ENCODE results near the gene RYR1.

DNA sequence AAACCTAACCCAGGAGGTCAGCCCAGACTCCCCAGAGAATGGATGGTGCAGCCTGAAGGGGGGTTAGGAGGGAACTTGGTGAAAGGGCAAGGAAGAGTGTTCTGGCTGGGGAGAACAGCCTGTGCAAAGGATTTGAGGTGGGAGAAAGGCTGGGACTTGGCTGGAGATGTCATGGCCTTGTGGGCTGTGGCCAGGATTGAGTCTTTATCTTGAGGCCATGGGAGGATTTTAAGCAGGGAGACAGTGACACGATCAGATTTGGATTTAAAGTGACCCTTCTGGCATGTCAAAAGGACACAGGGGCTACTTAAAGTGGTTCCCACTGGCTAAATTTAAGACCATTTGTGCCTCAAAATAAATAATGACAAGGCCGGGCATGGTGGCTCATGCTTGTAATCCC, 154.6 kb downstream of the RYR1 start:
- TF ChIP-seq ZNF174 (tag by site-specific recombination; IDR thresholded peaks at IDR 0.05), result no peak
- no peak for TF ChIP-seq ZNF138 (tag by site-specific recombination; IDR thresholded peaks at IDR 0.05; ENCODE audit: borderline replicate concordance)
- TF ChIP-seq, protein P1, sequence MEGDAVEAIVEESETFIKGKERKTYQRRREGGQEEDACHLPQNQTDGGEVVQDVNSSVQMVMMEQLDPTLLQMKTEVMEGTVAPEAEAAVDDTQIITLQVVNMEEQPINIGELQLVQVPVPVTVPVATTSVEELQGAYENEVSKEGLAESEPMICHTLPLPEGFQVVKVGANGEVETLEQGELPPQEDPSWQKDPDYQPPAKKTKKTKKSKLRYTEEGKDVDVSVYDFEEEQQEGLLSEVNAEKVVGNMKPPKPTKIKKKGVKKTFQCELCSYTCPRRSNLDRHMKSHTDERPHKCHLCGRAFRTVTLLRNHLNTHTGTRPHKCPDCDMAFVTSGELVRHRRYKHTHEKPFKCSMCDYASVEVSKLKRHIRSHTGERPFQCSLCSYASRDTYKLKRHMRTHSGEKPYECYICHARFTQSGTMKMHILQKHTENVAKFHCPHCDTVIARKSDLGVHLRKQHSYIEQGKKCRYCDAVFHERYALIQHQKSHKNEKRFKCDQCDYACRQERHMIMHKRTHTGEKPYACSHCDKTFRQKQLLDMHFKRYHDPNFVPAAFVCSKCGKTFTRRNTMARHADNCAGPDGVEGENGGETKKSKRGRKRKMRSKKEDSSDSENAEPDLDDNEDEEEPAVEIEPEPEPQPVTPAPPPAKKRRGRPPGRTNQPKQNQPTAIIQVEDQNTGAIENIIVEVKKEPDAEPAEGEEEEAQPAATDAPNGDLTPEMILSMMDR (tag by site-specific recombination; IDR thresholded peaks at IDR 0.05), result no peak
- TF ChIP-seq ZXDB (tag by site-specific recombination; IDR thresholded peaks at IDR 0.05), result no peak
- TF ChIP-seq ZBTB1 (tag by site-specific recombination; IDR thresholded peaks at IDR 0.05), result no peak
- TF ChIP-seq KLF9 (tag by site-specific recombination; IDR thresholded peaks at IDR 0.05; ENCODE audit: low read depth), result no peak
- TF ChIP-seq, protein P2, sequence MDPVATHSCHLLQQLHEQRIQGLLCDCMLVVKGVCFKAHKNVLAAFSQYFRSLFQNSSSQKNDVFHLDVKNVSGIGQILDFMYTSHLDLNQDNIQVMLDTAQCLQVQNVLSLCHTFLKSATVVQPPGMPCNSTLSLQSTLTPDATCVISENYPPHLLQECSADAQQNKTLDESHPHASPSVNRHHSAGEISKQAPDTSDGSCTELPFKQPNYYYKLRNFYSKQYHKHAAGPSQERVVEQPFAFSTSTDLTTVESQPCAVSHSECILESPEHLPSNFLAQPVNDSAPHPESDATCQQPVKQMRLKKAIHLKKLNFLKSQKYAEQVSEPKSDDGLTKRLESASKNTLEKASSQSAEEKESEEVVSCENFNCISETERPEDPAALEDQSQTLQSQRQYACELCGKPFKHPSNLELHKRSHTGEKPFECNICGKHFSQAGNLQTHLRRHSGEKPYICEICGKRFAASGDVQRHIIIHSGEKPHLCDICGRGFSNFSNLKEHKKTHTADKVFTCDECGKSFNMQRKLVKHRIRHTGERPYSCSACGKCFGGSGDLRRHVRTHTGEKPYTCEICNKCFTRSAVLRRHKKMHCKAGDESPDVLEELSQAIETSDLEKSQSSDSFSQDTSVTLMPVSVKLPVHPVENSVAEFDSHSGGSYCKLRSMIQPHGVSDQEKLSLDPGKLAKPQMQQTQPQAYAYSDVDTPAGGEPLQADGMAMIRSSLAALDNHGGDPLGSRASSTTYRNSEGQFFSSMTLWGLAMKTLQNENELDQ (tag by site-specific recombination; IDR thresholded peaks at IDR 0.05; ENCODE audit: low read depth), result no peak
- no peak for TF ChIP-seq ZNF274 (IDR thresholded peaks at IDR 0.05; ENCODE audit: low read length)
- no peak for TF ChIP-seq ZNF274 (tag by site-specific recombination; IDR thresholded peaks at IDR 0.05; ENCODE audit: borderline replicate concordance)
- no peak for TF ChIP-seq IKZF3 (tag by site-specific recombination; IDR thresholded peaks at IDR 0.05)
- no peak for TF ChIP-seq ZNF792 (tag by site-specific recombination; IDR thresholded peaks at IDR 0.05)

Data from HEK293 (cell line).